GM12872 (cell line): Measurements from ENCODE around the gene FJX1.

Experiments used
- TF ChIP-seq, protein P1 (sequence below): IDR thresholded peaks from 3 replicates; pipeline ENCODE4 v1.5.1; 2011; ENCODE audit warnings: low read depth, mild to moderate bottlenecking, low read length, moderate library complexity; ENCODE audit not compliant: insufficient read depth

FJX1 gene

GRCh38 chr11:35662061-35662648, 43.9 kb downstream of the FJX1 start:
- TF ChIP-seq, protein P1, sequence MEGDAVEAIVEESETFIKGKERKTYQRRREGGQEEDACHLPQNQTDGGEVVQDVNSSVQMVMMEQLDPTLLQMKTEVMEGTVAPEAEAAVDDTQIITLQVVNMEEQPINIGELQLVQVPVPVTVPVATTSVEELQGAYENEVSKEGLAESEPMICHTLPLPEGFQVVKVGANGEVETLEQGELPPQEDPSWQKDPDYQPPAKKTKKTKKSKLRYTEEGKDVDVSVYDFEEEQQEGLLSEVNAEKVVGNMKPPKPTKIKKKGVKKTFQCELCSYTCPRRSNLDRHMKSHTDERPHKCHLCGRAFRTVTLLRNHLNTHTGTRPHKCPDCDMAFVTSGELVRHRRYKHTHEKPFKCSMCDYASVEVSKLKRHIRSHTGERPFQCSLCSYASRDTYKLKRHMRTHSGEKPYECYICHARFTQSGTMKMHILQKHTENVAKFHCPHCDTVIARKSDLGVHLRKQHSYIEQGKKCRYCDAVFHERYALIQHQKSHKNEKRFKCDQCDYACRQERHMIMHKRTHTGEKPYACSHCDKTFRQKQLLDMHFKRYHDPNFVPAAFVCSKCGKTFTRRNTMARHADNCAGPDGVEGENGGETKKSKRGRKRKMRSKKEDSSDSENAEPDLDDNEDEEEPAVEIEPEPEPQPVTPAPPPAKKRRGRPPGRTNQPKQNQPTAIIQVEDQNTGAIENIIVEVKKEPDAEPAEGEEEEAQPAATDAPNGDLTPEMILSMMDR, result no peak

- TF ChIP-seq, protein P1, result no peak
These were observed 44.6 kb downstream of the FJX1 start, which contains the start of gene TRIM44 for GRCh38 chr11:35662649-35663407. TSS of gene TRIM44 (plus strand) at chr11:35662775. CDS start at chr11:35663112, 337 bp downstream.

GRCh38 chr11:35663408-35663702, 45.1 kb downstream of the FJX1 start:
- TF ChIP-seq, protein P1, result no peak

DNA sequence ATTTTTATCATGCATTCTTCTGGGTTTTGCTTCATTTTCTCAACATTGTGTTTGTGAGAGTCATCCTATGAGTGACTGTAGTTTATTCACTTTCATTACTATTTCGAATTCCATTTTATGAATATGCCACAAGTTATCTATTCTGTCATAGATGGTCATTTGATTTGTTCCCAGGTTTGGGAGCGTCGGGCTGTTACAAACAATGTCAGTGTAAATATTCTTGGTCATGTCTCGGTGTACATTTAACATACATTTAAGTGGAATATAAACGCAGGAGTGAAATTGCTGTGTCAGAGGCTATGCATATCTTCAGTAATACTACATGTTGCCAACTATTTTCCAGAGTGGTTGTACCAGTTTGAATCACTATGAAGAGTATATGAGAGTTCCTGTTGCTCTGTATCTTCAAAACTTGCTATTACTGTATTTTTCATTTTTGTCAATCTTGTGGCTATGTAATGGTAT, 46.7 kb downstream of the FJX1 start:
- TF ChIP-seq, protein P1, result no peak

DNA sequence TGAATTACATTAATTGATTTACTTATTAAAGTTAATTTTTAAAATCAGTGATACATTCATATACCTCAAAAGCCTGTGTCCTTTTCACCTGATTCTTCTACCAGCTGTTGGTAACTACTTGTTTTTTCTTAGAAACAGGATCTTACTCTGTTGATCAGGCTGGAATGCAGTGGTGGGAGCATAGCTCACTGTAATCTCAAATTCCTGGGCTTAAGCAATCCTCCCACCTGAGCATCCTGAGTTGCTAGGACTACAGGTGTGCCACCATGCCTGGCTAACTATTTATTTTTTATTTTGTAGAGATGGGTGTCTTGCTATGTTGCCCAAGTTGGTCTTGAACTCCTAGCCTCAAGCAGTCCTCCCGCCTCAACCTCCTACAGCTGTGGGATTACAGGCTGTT, 49.0 kb downstream of the FJX1 start:
- TF ChIP-seq, protein P1, result no peak
